NCI-H128 (cell line): ENCODE data around the gene ZNF44.

Experiments
- DNase-seq: peaks from one replicate; lab custom pipeline; 2025; ENCODE audit not compliant: unreplicated experiment; lab: John Stamatoyannopoulos, UW

ZNF44 gene

DNA sequence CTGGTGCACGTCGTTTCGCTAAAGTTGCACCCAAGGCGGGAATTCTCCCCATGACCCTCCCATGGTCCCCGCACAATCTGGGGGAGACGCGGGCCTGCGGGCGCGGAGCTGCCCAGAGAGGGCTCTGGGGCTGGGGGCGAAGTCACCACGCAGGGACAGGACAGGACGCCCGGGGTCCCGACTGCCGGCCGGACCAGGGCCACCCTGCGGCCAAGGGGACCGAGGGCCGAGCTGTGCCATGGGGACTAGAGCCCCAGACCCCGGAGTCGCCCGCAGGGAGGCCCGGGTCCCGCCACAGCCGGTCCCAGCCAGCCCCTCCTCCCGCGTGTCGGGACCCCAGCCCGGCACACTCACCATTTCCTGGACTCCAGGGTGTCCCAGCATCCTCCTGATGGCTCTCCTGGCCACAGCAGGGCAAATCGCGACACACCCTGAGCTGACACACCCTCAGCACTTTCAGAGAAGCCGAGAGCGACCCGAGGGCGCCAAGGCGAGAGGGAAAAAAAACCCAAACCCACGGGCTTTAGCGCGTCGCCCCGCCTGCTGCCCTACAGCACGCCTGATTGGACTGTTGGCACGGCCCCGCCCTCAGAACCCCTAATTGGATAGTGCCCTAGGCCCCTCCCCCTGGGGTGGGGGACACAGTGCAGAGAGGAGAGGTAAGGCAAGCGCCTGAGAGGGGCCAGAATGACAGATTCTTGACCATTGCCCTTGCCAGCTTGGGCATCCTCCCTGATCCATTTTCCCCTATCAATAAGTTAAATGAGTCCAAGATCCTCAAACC, 28.6 kb downstream of the ZNF44 start:
- no peak for DNase-seq

- no peak for DNase-seq
Observed at GRCh38 chr19:12261554-12261953, 33.1 kb downstream of the ZNF44 start.

GRCh38 chr19:12260861-12261260, 33.8 kb downstream of the ZNF44 start:
- no peak for DNase-seq

GRCh38 chr19:12260236-12260635, 34.4 kb downstream of the ZNF44 start:
- no peak for DNase-seq

DNA sequence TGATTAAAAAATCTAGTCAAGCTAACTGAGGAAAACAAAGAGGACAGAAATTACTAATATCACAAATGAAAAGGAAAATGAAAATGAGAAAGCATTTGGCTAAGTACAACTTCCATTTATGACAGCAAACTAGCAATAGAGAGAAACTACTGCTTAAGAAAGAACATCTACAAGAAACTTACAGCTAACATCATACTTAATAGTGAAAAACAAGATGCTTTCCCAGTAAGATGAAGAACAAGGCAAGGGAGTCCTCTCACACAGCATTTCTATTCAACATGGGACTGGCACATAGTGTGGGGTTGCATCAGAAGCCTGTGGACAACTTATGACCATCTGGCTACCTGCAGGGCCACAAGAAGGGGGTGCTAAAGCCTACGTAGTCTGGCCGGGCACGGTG, 39.3 kb downstream of the ZNF44 start:
- DNase-seq: no peak

- DNase-seq: no peak
Observed at GRCh38 chr19:12247644-12248222, 47.0 kb downstream of the ZNF44 start.

GRCh38 chr19:12244370-12244769, 50.3 kb downstream of the ZNF44 start:
- DNase-seq: no peak

DNA sequence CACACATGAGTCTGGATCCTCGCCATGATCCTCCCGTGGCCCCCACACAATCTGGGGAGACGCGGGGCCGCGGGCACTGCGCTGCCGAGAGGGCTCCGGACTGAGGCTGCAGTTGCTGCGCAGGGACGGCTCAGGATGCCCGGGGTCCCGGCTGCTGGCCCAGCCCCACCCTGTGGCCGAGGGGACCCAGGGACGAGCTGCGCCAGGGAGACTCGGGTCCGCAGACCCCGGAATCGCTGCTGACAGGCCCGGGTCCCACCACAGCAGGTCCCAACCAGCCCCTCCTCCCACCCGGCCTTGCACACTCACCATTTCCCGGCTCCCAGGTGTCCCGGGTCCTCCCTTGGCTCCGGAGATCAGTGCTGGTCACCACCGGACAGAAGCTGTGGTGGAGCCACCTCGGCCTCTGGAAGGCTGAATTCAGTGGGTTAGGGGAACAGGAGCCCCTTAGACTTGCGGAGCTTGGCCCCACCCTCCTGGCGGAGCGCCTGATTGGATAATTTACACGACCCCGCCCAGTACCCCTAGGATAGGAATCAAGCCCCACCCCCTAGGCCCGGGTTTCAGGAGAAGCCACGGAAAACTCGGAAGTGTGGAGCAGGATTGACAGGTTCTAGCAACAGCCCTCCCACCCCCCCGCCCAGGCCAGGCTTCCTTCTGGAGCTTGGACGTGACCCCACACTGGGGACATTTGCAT, 57.4 kb downstream of the ZNF44 start:
- DNase-seq: no peak

GRCh38 chr19:12232961-12233360, 61.7 kb downstream of the ZNF44 start:
- no peak for DNase-seq

DNA sequence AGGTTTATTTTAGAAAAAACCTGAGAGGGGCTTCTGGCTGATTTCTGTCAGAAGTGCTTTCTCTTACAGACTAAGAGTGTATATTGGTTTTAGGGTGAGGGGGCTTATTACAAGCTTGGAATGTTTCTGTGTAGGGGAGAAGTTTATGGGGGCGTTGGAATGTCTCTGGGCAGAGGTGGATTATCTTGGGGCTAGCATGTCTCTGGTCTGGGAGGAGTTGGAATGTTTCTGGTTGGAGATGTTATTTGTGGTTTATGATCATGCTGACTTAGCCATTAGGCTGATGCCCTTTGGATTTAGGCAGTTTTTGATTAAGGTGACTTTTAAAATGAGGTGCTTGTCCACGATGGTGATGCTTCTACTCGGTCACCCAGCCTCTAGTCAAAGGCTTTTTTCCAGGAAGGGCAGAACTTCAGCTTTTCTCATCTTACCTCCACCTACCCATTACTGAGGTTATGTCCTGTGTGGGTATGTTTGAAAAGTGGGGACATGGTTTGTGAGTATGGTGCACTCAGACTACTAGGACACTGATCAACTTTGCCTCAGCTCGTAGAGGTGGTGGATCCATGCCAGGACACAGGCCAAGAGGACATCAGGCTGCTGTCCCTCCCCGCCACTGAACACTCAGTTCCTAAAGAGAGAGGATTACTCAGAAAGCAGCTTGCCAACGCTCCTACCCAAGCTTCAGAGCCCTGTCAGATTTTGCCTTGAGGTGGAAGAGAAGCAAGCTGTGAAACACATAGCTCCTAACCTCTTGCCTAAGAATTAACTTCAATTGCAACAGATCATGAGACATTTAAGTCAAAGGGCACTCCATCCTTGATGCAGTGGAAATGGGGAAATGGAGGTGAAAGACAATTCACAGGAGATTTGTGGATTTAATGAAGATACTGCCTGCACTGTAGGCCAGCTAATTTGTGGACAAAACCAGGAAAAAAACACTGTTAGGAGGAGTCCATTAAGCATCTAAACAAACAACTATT, 63.6 kb downstream of the ZNF44 start:
- no peak for DNase-seq

GRCh38 chr19:12229990-12230389, 64.7 kb downstream of the ZNF44 start:
- no peak for DNase-seq

- no peak for DNase-seq
Observed at GRCh38 chr19:12224676-12225075, 70.0 kb downstream of the ZNF44 start.

DNA sequence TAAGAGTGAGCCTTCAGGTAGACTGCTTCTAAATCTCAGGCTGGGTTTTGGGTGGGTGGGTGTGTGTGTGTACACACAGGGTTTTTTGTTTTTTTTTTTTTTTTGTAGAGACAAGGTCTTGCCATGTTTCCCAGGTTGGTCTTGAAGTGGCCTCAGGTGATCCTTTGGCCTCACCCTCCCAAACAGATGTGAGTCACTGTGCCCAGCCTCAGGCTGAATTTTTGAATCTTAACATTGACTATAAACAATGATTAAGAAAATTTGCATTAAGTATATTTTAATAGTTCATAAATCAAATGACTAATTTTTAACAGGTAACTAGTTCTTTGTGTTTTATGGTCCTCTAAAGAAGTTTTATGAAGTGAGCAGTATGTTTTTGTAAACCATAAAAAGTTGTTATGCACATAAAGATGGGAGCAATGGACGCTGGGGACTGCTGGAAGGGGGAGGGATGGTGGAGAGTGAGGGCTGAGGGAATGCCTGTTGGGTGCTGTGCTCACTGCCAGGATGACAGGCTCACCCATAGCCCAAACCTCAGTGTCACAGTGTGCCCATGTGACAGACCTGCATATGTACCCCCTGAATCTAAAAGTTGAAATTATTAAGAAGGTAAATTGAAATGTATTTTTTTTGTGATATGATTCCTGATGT, 71.6 kb downstream of the ZNF44 start:
- DNase-seq: no peak
